Measurements from ENCODE around the gene TANC2.

DNA sequence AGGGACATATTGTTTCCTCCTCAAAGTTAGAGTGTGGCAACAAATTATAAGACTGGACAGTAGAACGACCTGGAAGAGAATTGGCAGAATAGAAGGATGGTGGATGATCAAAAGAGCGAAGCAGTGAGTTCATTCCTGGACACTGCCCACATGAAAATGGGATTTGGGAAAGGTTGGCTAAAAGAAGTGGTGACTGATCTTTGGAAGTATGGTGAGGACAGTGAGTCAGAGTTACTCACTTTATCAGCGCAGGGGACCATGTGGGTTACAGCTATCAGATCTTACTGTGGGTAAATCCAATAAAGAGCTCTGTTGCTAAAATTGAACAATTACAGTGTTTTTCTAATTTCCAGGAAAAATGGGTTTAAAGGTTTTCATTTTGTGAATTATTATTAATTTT, 2.7 kb upstream of the TANC2 start:
- TF ChIP-seq, protein P1, sequence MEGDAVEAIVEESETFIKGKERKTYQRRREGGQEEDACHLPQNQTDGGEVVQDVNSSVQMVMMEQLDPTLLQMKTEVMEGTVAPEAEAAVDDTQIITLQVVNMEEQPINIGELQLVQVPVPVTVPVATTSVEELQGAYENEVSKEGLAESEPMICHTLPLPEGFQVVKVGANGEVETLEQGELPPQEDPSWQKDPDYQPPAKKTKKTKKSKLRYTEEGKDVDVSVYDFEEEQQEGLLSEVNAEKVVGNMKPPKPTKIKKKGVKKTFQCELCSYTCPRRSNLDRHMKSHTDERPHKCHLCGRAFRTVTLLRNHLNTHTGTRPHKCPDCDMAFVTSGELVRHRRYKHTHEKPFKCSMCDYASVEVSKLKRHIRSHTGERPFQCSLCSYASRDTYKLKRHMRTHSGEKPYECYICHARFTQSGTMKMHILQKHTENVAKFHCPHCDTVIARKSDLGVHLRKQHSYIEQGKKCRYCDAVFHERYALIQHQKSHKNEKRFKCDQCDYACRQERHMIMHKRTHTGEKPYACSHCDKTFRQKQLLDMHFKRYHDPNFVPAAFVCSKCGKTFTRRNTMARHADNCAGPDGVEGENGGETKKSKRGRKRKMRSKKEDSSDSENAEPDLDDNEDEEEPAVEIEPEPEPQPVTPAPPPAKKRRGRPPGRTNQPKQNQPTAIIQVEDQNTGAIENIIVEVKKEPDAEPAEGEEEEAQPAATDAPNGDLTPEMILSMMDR (IDR thresholded peaks at IDR 0.05 in 2 of 3, conservative IDR thresholded peaks at IDR 0.05 in 1 of 3; ENCODE audit: borderline replicate concordance in 1 of 3, insufficient read depth in 1 of 3, low read depth in 2 of 3, low read length in 2 of 3): no peak
- TF ChIP-seq POLR2A (IDR thresholded peaks at IDR 0.05; ENCODE audit: borderline replicate concordance, extremely low read depth, insufficient read depth, insufficient read length) (no peak), EZH2phosphoT487 (IDR thresholded peaks at IDR 0.05; ENCODE audit: borderline replicate concordance) (no peak), RAD21 (IDR thresholded peaks at IDR 0.05; ENCODE audit: low read depth) (peak; percentile 28; the same call in 1 of the 2 replicates), EZH2 (IDR thresholded peaks at IDR 0.05) (no peak)
- TF ChIP-seq, protein P2, sequence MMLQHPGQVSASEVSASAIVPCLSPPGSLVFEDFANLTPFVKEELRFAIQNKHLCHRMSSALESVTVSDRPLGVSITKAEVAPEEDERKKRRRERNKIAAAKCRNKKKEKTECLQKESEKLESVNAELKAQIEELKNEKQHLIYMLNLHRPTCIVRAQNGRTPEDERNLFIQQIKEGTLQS (IDR thresholded peaks at IDR 0.05): peak; percentile 32
- TF ChIP-seq, protein P3, sequence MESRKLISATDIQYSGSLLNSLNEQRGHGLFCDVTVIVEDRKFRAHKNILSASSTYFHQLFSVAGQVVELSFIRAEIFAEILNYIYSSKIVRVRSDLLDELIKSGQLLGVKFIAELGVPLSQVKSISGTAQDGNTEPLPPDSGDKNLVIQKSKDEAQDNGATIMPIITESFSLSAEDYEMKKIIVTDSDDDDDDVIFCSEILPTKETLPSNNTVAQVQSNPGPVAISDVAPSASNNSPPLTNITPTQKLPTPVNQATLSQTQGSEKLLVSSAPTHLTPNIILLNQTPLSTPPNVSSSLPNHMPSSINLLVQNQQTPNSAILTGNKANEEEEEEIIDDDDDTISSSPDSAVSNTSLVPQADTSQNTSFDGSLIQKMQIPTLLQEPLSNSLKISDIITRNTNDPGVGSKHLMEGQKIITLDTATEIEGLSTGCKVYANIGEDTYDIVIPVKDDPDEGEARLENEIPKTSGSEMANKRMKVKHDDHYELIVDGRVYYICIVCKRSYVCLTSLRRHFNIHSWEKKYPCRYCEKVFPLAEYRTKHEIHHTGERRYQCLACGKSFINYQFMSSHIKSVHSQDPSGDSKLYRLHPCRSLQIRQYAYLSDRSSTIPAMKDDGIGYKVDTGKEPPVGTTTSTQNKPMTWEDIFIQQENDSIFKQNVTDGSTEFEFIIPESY (IDR thresholded peaks at IDR 0.05; ENCODE audit: extremely low read depth, insufficient replicate concordance, low read length): no peak
- TF ChIP-seq, protein P4, sequence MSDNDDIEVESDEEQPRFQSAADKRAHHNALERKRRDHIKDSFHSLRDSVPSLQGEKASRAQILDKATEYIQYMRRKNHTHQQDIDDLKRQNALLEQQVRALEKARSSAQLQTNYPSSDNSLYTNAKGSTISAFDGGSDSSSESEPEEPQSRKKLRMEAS (IDR thresholded peaks at IDR 0.05): peak; percentile 76

Data from HCT116 (cell line).